ENCODE measurements around the gene PAXX. TPM values are rescaled to one million over a fixed set of nuclear protein-coding genes. Genes with fewer than 3 reads are reported as not detected.

Gene PAXX
- total and polyA plus RNA-seq, 12 donors = 12.7 to 131 (median 17.1) TPM

- TF ChIP-seq, protein P1, sequence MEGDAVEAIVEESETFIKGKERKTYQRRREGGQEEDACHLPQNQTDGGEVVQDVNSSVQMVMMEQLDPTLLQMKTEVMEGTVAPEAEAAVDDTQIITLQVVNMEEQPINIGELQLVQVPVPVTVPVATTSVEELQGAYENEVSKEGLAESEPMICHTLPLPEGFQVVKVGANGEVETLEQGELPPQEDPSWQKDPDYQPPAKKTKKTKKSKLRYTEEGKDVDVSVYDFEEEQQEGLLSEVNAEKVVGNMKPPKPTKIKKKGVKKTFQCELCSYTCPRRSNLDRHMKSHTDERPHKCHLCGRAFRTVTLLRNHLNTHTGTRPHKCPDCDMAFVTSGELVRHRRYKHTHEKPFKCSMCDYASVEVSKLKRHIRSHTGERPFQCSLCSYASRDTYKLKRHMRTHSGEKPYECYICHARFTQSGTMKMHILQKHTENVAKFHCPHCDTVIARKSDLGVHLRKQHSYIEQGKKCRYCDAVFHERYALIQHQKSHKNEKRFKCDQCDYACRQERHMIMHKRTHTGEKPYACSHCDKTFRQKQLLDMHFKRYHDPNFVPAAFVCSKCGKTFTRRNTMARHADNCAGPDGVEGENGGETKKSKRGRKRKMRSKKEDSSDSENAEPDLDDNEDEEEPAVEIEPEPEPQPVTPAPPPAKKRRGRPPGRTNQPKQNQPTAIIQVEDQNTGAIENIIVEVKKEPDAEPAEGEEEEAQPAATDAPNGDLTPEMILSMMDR (IDR thresholded peaks at IDR 0.05) = no peak
- DNase-seq (peak in 1 of 2 donors; percentile 46), ATAC-seq (peak in 4 of 8 donors; percentile 13 to 36 (median 19))
- peak within 1 kb of the TSS; percentile 40 to 93 (median 88) for H3K27ac ChIP-seq
- WGBS, 2 donors = 66 to 68% methylated on average over 18 of the region's 18 CpGs
- no peak within 1 kb of the TSS for H3K4me3 ChIP-seq
- intact Hi-C loops (cut with DNase I) = loop anchor here in 1 of 10 donors (5.0 kb wide), 1 partner anchor 35 kb away; the partner anchor contains the start of gene C8G
- no peaks in the 10 kb centered on the region for H3K36me3 ChIP-seq
- H3K4me1 ChIP-seq = peaks cover 5 to 75% (median 47%) of the 10 kb centered on the region in 9 donors
- H3K27me3 ChIP-seq = peaks cover 0 to 45% (median 15%) of the 10 kb centered on the region in 7 donors
- H3K9me3 ChIP-seq = no peaks in the 10 kb centered on the region
Observed at GRCh38 chr9:136982232-136983051, 9.8 kb upstream of the PAXX start, which contains the start of gene LCNL1. LCNL1 (plus strand) TSS chr9:136982993; CDS start chr9:136983587, 594 bp downstream.

DNA sequence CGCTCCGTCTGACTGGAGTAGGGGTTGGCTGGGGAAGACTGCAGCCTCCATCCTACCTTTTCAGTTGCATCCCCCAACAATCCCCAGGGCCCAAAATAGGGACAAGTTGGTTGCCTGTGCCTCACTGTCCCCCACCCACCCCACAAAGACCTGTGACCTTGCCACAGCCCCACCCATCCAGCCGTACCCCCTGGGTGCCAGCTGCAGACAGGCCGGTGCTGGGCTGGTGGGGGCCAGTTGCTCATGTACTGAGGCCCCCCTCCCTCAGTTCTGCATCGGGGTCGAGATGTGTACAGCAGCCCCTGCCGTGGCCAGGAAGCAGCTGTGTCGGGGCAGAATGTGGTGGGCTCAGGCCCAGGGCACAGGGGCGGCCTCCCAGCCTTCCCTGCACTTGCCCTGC is 9.1 kb upstream of the PAXX start:
- DNase-seq = no peak
- Histone ChIP-seq H3K27me3 (peaks cover 0 to 38% (median 15%) of the 10 kb centered on the region in 7 donors), H3K9me3 (no peaks in the 10 kb centered on the region), H3K4me1 (peaks cover 5 to 68% (median 40%) of the 10 kb centered on the region in 9 donors), H3K27ac (peak overlapping the region in 8 of 10 donors; percentile 82 to 93 (median 89)), H3K36me3 (no peaks in the 10 kb centered on the region), H3K4me3 (no peak overlapping the region)
- intact Hi-C loops (cut with DNase I) = loop anchor here in 1 of 10 donors (5.0 kb wide), 1 partner anchor 36 kb away; the partner anchor contains the start of gene C8G
- TF ChIP-seq, protein P1 (IDR thresholded peaks at IDR 0.05) = no peak
- WGBS, 2 donors = 82 to 83% methylated on average over 9 of the region's 9 CpGs
- ATAC-seq = no peak

- Histone ChIP-seq H3K9me3 (no peaks in the 10 kb centered on the region), H3K4me1 (peaks cover 5 to 66% (median 40%) of the 10 kb centered on the region in 9 donors), H3K27me3 (peaks cover 0 to 38% (median 15%) of the 10 kb centered on the region in 7 donors), H3K4me3 (no peak overlapping the region), H3K36me3 (no peaks in the 10 kb centered on the region), H3K27ac (peak overlapping the region in 6 of 10 donors; percentile 83 to 93 (median 89))
- intact Hi-C loops (cut with DNase I) = loop anchor here in 1 of 10 donors (5.0 kb wide), 1 partner anchor 36 kb away; the partner anchor contains the start of gene C8G
- ATAC-seq = no peak
- WGBS, 2 donors = 76 to 80% methylated on average over 11 of the region's 11 CpGs
- TF ChIP-seq, protein P1 (IDR thresholded peaks at IDR 0.05) = no peak
- peak in 1 of 2 donors; percentile 8 for DNase-seq
Observed at GRCh38 chr9:136983656-136984314, 8.4 kb upstream of the PAXX start.

GRCh38 chr9:136984464-136985026 is 7.7 kb upstream of the PAXX start:
- Histone ChIP-seq H3K4me3 (no peak overlapping the region), H3K27me3 (peaks cover 0 to 38% (median 15%) of the 10 kb centered on the region in 7 donors), H3K36me3 (no peaks in the 10 kb centered on the region), H3K27ac (no peak overlapping the region), H3K9me3 (no peaks in the 10 kb centered on the region), H3K4me1 (peaks cover 5 to 58% (median 35%) of the 10 kb centered on the region in 9 donors)
- WGBS, 2 donors = 63 to 69% methylated on average over 22 to 29 of the region's 29 CpGs
- TF ChIP-seq, protein P1 (IDR thresholded peaks at IDR 0.05) = no peak
- intact Hi-C loops (cut with DNase I) = loop anchor here in 1 of 10 donors (5.0 kb wide), 1 partner anchor 37 kb away; the partner anchor contains the start of gene C8G
- ATAC-seq = no peak
- peak in 1 of 2 donors; percentile 21 for DNase-seq

Data from heart right ventricle (tissue), 16 donors.